Fibroblast of lung (primary cell): ENCODE results near the gene NAA25. TPM values are rescaled to one million over a fixed set of nuclear protein-coding genes. Genes with fewer than 3 reads are reported as not detected.
A peak's percentile ranks its signal among the peaks of the same experiment; 100 is the strongest.

Source experiments
- DNase-seq, 2 donors: peaks; one replicate each; pipeline versions ENCODE4 v3.0.0 to v3.0.0-alpha.2; 2010; ENCODE audit warnings: low read depth in 2 of 2
- H2AFZ ChIP-seq: 2 replicates; pipeline ENCODE4 v1.5.1; 2012; ENCODE audit warnings: low read length, control low read depth, inconsistent platforms
- H3K27ac ChIP-seq: 2 replicates; pipeline ENCODE4 v1.5.1; 2011; ENCODE audit warnings: low read length, control low read depth; ENCODE audit not compliant: insufficient read depth
- H3K27me3 ChIP-seq: 2 replicates; pipeline ENCODE4 v1.5.1; 2011; ENCODE audit warnings: mild to moderate bottlenecking, low read length; ENCODE audit not compliant: control insufficient read depth, insufficient read depth
- H3K36me3 ChIP-seq: 2 replicates; pipeline ENCODE4 v1.5.1; 2011; ENCODE audit warnings: low read length; ENCODE audit not compliant: control insufficient read depth, insufficient read depth
- H3K4me1 ChIP-seq: 2 replicates; pipeline ENCODE4 v1.5.1; 2011; ENCODE audit warnings: low read length; ENCODE audit not compliant: control insufficient read depth, insufficient read depth; ENCODE audit errors: extremely low read depth
- H3K4me2 ChIP-seq: 2 replicates; pipeline ENCODE4 v1.5.1; 2011; ENCODE audit warnings: low read length, control low read depth; ENCODE audit not compliant: insufficient read depth; ENCODE audit errors: extremely low read depth
- H3K4me3 ChIP-seq, 4 experiments: fragments of 200-600 bp in 1 of 4; sonication (generic) in 1 of 4; replicated peaks in 1 of 4; 2 replicates each; pipeline ENCODE4 v1.5.1; 2011 to 2016; ENCODE audit warnings: low read length in 4 of 4, low read depth in 3 of 4, mild to moderate bottlenecking in 3 of 4, control low read depth in 2 of 4, inconsistent platforms in 1 of 4, mixed read lengths in 1 of 4; ENCODE audit not compliant: insufficient read depth in 1 of 4; ENCODE audit errors: control extremely low read depth in 1 of 4
- H3K79me2 ChIP-seq: 2 replicates; pipeline ENCODE4 v1.5.1; 2012; ENCODE audit warnings: mild to moderate bottlenecking, low read length, inconsistent platforms; ENCODE audit not compliant: control insufficient read depth, insufficient read depth
- H3K9ac ChIP-seq: 2 replicates; pipeline ENCODE4 v1.5.1; 2011; ENCODE audit warnings: mild to moderate bottlenecking, low read length, control low read depth; ENCODE audit not compliant: insufficient read depth
- H3K9me3 ChIP-seq: 2 replicates; pipeline ENCODE4 v1.5.1; 2012; ENCODE audit warnings: low read depth, low read length; ENCODE audit not compliant: control insufficient read depth, insufficient read depth
- H4K20me1 ChIP-seq: 2 replicates; pipeline ENCODE4 v1.5.1; 2011; ENCODE audit warnings: low read length; ENCODE audit not compliant: control insufficient read depth, insufficient read depth; ENCODE audit errors: extremely low read depth
- CTCF ChIP-seq, 2 donors: IDR thresholded peaks in 1 of 2; conservative IDR thresholded peaks in 1 of 2; 1 replicate in 1 of 2; 2 replicates in 1 of 2; pipeline ENCODE4 v1.5.1; 2011 to 2012; ENCODE audit warnings: low read length in 2 of 2, control low read depth in 1 of 2, inconsistent platforms in 1 of 2, low read depth in 1 of 2, mild to moderate bottlenecking in 1 of 2
- EZH2 ChIP-seq: IDR thresholded peaks from 2 replicates; pipeline ENCODE4 v1.5.1; 2012; ENCODE audit warnings: low read length, control low read depth, mild to moderate bottlenecking; ENCODE audit errors: missing control alignments
- polyA plus RNA-seq, 2 donors: library from polyadenylated mRNA; depleted of rRNA in 1 of 2; stranded (reverse) in 1 of 2; unstranded in 1 of 2; fragments of >200 nt; gene quantifications; 2 replicates each; pipeline ENCODE4 v1.2.1, GENCODE V29; 2011 to 2012; ENCODE audit warnings: missing spikeins in 1 of 2
- total RNA-seq: library from RNA; depleted of rRNA; stranded (reverse); fragments of >200 nt; gene quantifications from 2 replicates; pipeline ENCODE4 v1.2.1, GENCODE V29; 2014

The NAA25 gene
- total and polyA plus RNA-seq, 2 donors (not counting 1 experiment from before 2014, with no cell fraction given) = 18.8 to 19.4 TPM

GRCh38 chr12:112087851-112088250 lies 20.7 kb downstream of the NAA25 start:
- Histone ChIP-seq H3K4me1 (no peaks in the 10 kb centered on the region), H3K36me3 (no peaks in the 10 kb centered on the region), H2AFZ (no peak overlapping the region), H3K9ac (no peak overlapping the region), H3K79me2 (peaks cover 14% of the 10 kb centered on the region), H4K20me1 (no peaks in the 10 kb centered on the region), H3K9me3 (no peaks in the 10 kb centered on the region), H3K4me2 (no peak overlapping the region), H3K27ac (no peak overlapping the region), H3K4me3 (no peak overlapping the region), H3K27me3 (no peaks in the 10 kb centered on the region)
- DNase-seq = peak in 1 of 2 donors; percentile 50
- TF ChIP-seq CTCF (conservative IDR thresholded peaks at IDR 0.05 in 1 of 2, IDR thresholded peaks at IDR 0.05 in 1 of 2; ENCODE audit: low read depth in 1 of 2, low read length in 2 of 2) (no peak), EZH2 (no peak)

- no peak for DNase-seq
- H3K4me3 ChIP-seq = no peak overlapping the region
- no peak overlapping the region for H3K9ac ChIP-seq
- no peaks in the 10 kb centered on the region for H3K36me3 ChIP-seq
- no peaks in the 10 kb centered on the region for H3K4me1 ChIP-seq
- H3K4me2 ChIP-seq = no peak overlapping the region
- TF ChIP-seq EZH2 (no peak), CTCF (conservative IDR thresholded peaks at IDR 0.05 in 1 of 2, IDR thresholded peaks at IDR 0.05 in 1 of 2; ENCODE audit: low read depth in 1 of 2, low read length in 2 of 2) (peak; percentile 15 to 40)
- H3K27me3 ChIP-seq = no peaks in the 10 kb centered on the region
- no peak overlapping the region for H3K27ac ChIP-seq
- H3K9me3 ChIP-seq = no peaks in the 10 kb centered on the region
- H3K79me2 ChIP-seq = peaks cover 14% of the 10 kb centered on the region
- no peaks in the 10 kb centered on the region for H4K20me1 ChIP-seq
- H2AFZ ChIP-seq = no peak overlapping the region
Observed at GRCh38 chr12:112087055-112087850, 21.3 kb downstream of the NAA25 start.

GRCh38 chr12:112066566-112066965 lies 42.0 kb downstream of the NAA25 start:
- Histone ChIP-seq H2AFZ (no peak overlapping the region), H3K9me3 (no peaks in the 10 kb centered on the region), H3K4me3 (no peak overlapping the region), H3K27ac (no peak overlapping the region), H3K9ac (no peak overlapping the region), H3K79me2 (no peaks in the 10 kb centered on the region), H4K20me1 (no peaks in the 10 kb centered on the region), H3K36me3 (peaks cover 11% of the 10 kb centered on the region), H3K4me2 (no peak overlapping the region), H3K4me1 (no peaks in the 10 kb centered on the region), H3K27me3 (no peaks in the 10 kb centered on the region)
- DNase-seq = no peak
- TF ChIP-seq EZH2 = no peak
- no peak for TF ChIP-seq CTCF (conservative IDR thresholded peaks at IDR 0.05 in 1 of 2, IDR thresholded peaks at IDR 0.05 in 1 of 2; ENCODE audit: low read depth in 1 of 2, low read length in 2 of 2)
